Endodermal cell (in vitro differentiated cells): ENCODE measurements around the gene TBC1D24. TPM values are rescaled to one million over a fixed set of nuclear protein-coding genes. Genes with fewer than 3 reads are reported as not detected.
"Not testable (repeated sequence)": the region's sequence is repeated elsewhere in the genome, so short reads cannot be mapped to it uniquely, and the experiment has no call there.

Experiments used
- DNase-seq: peaks from one replicate; pipeline ENCODE4 v3.0.0-alpha.2; 2017
- H3K27ac ChIP-seq: 2 replicates; pipeline ENCODE4 v1.5.1; 2013; ENCODE audit warnings: mild to moderate bottlenecking, low read depth, low read length, moderate library complexity
- H3K27me3 ChIP-seq: 2 replicates; pipeline ENCODE4 v1.6.1; 2013; ENCODE audit warnings: mild to moderate bottlenecking, low read length, moderate library complexity; ENCODE audit not compliant: insufficient read depth, control insufficient read depth, poor library complexity, severe bottlenecking
- H3K36me3 ChIP-seq: 2 replicates; pipeline ENCODE4 v1.7.0; 2013; ENCODE audit warnings: mild to moderate bottlenecking, low read length, moderate library complexity; ENCODE audit not compliant: control insufficient read depth, insufficient read depth
- H3K4me1 ChIP-seq: one replicate; pipeline ENCODE4 v1.7.0; 2013; ENCODE audit warnings: low read length; ENCODE audit not compliant: control insufficient read depth, insufficient read depth
- H3K4me3 ChIP-seq: 2 replicates; pipeline ENCODE4 v1.5.1; 2013; ENCODE audit warnings: mild to moderate bottlenecking, low read length, moderate library complexity
- H3K9ac ChIP-seq: 2 replicates; pipeline ENCODE4 v1.6.1; 2013; ENCODE audit warnings: mild to moderate bottlenecking, low read length, moderate library complexity; ENCODE audit not compliant: poor library complexity, severe bottlenecking; ENCODE audit errors: extremely low read depth
- H3K9me3 ChIP-seq: 2 replicates; pipeline ENCODE4 v1.6.1; 2013; ENCODE audit warnings: mild to moderate bottlenecking, low read length, moderate library complexity; ENCODE audit not compliant: control insufficient read depth
- H3K27ac Mint-ChIP-seq: 2 replicates; pipeline ENCODE4 v1.8.0; 2020; ENCODE audit warnings: mixed read lengths
- H3K27me3 Mint-ChIP-seq: 2 replicates; pipeline ENCODE4 v1.8.0; 2021; ENCODE audit warnings: mild to moderate bottlenecking, mixed read lengths; ENCODE audit not compliant: insufficient read depth
- H3K36me3 Mint-ChIP-seq: 2 replicates; pipeline ENCODE4 v1.8.0; 2020; ENCODE audit warnings: low read depth, mixed read lengths
- H3K4me1 Mint-ChIP-seq: 2 replicates; pipeline ENCODE4 v1.8.0; 2020; ENCODE audit warnings: mixed read lengths
- H3K4me3 Mint-ChIP-seq: 2 replicates; pipeline ENCODE4 v1.8.0; 2020; ENCODE audit warnings: mild to moderate bottlenecking, moderate library complexity, mixed read lengths
- H3K9me3 Mint-ChIP-seq: 2 replicates; pipeline ENCODE4 v1.8.0; 2020; ENCODE audit warnings: mild to moderate bottlenecking, mixed read lengths
- WGBS, 2 experiments: methylation state at CpG; one replicate each; pipeline versions ENCODE4 v1.1.5 to v1.1.7; 2013; ENCODE audit warnings: missing lambda C conversion rate in 2 of 2, mixed read lengths in 1 of 2; ENCODE audit not compliant: insufficient coverage in 1 of 2, insufficient read length in 1 of 2; 5-methylcytosine and 5-hydroxymethylcytosine counted together
- total RNA-seq, 2 donors: library from RNA; stranded (reverse); fragmentation: NEBNext Ultra II Directional in 1 of 2; extraction: Animal tissue kit (Norgen Biotek cat#: 25700) in 1 of 2; gene quantifications; 2 replicates in 1 of 2; 3 replicates in 1 of 2; pipeline ENCODE4 v1.2.1, GENCODE V29; 2021
- TF ChIP-seq, protein P1 (sequence below): fragments of 200-600 bp; sonication (generic); conservative IDR thresholded peaks from 2 replicates; pipeline ENCODE4 v1.5.0; 2021; ENCODE audit warnings: antibody characterized with exemption, mild to moderate bottlenecking

The TBC1D24 gene
- total RNA-seq, 2 donors from 2014 or later: 15.7 to 19.4 TPM

DNA sequence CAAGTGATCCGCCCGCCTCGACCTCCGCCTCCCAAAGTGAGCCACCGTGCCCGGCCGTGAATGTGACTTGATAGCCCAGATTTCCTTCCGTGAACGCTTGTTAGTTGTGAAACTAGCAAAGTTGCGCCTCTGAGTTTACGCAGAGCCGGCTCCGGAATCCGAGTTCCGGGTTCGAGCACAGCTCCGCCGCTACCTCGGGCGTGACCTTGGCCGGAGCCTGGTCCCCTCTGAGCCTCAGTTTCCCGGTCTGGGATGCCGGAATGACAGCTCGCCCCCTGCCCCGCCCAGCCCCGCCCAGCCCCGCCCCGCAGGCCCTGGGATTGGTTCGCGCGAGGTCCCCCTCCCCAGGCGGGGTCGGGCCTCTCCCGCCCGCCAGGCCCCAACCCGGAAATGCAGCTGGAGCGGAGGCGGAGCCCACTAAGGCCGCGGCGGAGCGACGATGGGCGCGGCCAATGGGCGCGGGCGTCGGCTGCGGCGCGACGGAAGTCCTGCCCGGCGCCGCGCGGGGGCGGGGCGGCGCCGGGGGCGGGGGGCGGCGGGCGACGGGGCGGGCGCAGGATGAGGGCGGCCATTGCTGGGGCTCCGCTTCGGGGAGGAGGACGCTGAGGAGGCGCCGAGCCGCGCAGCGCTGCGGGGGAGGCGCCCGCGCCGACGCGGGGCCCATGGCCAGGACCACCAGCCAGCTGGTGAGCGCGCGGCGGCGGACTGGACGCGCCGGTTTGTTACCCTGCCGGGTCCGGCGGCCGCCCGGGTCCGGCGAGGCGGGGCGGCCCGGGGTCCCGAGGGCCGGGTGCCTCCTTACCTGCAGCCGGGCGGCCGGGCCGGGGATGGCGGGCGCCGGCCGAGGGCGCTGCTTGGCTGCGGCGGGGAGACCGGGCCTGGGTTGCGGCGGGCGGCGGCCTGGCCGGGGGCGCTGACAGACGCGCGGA is 62.8 kb downstream of the TBC1D24 start, which contains the start of gene PDPK1:
TSS of gene PDPK1 (plus strand) at position 571 of the 929 bp plus-strand sequence. CDS start at position 663, 92 bp downstream.
- no peaks in the 10 kb centered on the region for H3K9me3 Mint-ChIP-seq
- Histone ChIP-seq H3K27ac (no peak within 1 kb of the TSS), H3K4me1 (no peaks in the 10 kb centered on the region), H3K9me3 (no peaks in the 10 kb centered on the region), H3K9ac (peak within 1 kb of the TSS; percentile 25), H3K4me3 (peak within 1 kb of the TSS; percentile 82), H3K36me3 (peaks cover 8% of the 10 kb centered on the region), H3K27me3 (no peaks in the 10 kb centered on the region)
- TF ChIP-seq, protein P1, sequence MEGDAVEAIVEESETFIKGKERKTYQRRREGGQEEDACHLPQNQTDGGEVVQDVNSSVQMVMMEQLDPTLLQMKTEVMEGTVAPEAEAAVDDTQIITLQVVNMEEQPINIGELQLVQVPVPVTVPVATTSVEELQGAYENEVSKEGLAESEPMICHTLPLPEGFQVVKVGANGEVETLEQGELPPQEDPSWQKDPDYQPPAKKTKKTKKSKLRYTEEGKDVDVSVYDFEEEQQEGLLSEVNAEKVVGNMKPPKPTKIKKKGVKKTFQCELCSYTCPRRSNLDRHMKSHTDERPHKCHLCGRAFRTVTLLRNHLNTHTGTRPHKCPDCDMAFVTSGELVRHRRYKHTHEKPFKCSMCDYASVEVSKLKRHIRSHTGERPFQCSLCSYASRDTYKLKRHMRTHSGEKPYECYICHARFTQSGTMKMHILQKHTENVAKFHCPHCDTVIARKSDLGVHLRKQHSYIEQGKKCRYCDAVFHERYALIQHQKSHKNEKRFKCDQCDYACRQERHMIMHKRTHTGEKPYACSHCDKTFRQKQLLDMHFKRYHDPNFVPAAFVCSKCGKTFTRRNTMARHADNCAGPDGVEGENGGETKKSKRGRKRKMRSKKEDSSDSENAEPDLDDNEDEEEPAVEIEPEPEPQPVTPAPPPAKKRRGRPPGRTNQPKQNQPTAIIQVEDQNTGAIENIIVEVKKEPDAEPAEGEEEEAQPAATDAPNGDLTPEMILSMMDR: no peak
- 1 to 3% methylated on average over 35 to 121 of the region's 126 CpGs for WGBS, 2 experiments
- peak; percentile 97 for DNase-seq
- peaks cover 4% of the 10 kb centered on the region for H3K36me3 Mint-ChIP-seq
- H3K27me3 Mint-ChIP-seq: peaks cover 10% of the 10 kb centered on the region
- H3K4me1 Mint-ChIP-seq: peaks cover 4% of the 10 kb centered on the region
- peak within 1 kb of the TSS; percentile 76 for H3K27ac Mint-ChIP-seq
- H3K4me3 Mint-ChIP-seq: peak within 1 kb of the TSS; percentile 60

DNA sequence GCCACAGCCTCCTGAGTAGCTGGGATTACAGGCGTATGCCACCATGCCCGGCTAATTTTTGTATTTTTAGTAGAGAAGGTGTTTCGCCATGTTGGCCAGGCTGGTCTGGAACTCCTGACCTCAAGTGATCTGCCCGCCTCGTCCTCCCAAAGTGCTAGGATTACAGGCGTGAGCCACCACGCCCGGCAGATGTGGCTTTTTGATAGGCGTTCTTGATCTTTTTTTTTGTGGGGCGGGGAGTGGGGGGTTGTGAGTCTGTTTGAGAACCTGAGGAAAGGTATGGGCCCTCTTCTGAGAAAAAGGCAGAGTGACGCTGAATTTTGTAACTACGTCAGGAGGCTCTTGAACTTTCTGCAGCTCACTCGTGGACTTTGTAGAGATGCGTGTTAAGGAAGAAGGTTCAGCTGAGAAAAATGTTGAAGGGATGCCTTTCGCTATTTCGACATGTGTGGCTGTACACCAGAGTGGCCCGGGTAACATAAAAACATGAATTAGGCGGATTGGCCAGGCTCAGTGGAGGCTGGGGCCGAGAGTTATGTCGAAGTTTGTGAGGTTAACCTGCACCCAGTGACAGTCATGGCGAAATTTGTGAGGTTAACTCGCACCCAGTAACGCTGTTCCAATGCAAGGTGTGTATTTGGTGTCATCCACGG is 64.4 kb downstream of the TBC1D24 start:
- not testable (repeated sequence) for H3K4me1 ChIP-seq, H3K36me3 ChIP-seq, H3K27me3 ChIP-seq, H3K36me3 Mint-ChIP-seq, H3K9ac ChIP-seq, H3K27me3 Mint-ChIP-seq, H3K27ac ChIP-seq, H3K9me3 ChIP-seq, H3K9me3 Mint-ChIP-seq, H3K27ac Mint-ChIP-seq, H3K4me1 Mint-ChIP-seq
- peak; percentile 28 for DNase-seq
- H3K4me3 Mint-ChIP-seq: peak overlapping the region; percentile 55
- 92 to 94% methylated on average over 19 to 24 of the region's 24 CpGs for WGBS, 2 experiments
- peak overlapping the region; percentile 82 for H3K4me3 ChIP-seq

DNA sequence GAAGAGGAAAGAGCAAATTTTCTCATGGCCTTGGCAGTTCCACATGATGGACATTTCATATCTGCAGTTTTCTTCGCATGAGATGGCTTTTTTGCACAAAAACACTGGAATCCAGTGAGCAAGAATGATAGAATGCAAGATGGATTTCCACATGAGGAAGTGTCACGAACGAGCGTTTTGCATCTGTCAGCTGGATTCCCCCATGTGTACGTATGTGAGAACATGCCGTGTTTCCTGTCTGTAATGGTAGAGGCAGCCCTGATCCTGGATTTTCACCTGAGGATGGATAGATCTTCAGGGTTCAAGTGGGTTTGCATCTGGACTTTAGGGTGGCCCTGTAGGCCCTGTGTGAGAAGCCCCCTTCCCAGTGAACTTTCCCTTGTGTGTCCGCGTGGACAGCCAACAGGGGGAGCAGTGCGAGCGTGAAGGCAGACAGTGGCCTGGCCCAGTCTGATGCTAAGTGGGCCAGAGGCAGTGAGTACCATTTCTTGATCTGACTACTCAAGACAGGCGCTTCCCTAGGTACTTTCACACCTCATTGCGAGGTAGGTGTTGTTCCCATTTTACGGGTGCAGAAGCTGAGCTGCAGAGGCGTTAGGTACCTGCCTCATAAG is 65.0 kb downstream of the TBC1D24 start:
- H3K4me3 Mint-ChIP-seq, H3K27me3 ChIP-seq, H3K27ac ChIP-seq, H3K27ac Mint-ChIP-seq, H3K9me3 Mint-ChIP-seq, H3K36me3 Mint-ChIP-seq, H3K36me3 ChIP-seq, H3K27me3 Mint-ChIP-seq, H3K4me1 Mint-ChIP-seq, H3K9me3 ChIP-seq, H3K4me1 ChIP-seq, H3K9ac ChIP-seq, H3K4me3 ChIP-seq: not testable (repeated sequence)
- TF ChIP-seq, protein P1: peak; percentile 77
- 85 to 86% methylated on average over 12 to 14 of the region's 14 CpGs for WGBS, 2 experiments
- peak; percentile 82 for DNase-seq

DNA sequence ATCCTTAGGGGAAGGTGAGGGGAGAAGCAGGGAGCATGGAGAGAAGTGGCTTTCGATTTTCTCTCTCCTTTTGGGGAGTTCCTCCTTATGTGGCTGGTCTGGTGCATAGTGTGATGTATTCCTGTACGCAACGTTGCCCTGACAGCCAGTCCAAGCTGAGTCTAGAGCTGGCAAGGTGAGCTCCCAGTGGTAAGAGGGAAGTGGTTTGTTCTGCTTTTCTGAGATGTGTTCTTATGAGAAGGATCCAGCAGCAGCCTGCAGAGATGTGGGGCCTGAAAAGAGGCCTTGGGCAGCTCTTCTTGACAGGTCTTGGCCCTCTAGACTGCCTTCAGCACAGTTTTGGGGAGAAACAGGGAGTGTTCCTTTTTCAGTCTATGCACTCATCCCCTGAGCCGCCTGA is 66.0 kb downstream of the TBC1D24 start:
- not testable (repeated sequence) for H3K27ac ChIP-seq, H3K27me3 ChIP-seq, H3K4me1 Mint-ChIP-seq, H3K4me3 ChIP-seq, H3K9me3 ChIP-seq, H3K9me3 Mint-ChIP-seq, H3K4me3 Mint-ChIP-seq, H3K4me1 ChIP-seq, H3K27me3 Mint-ChIP-seq, H3K9ac ChIP-seq, H3K27ac Mint-ChIP-seq
- WGBS, 2 experiments: 92% methylated on average over 3 of the region's 4 CpGs; no CpG with 5 or more reads in 1 of the 2 experiments
- peaks cover 13% of the 10 kb centered on the region for H3K36me3 ChIP-seq
- DNase-seq: peak; percentile 21
- H3K36me3 Mint-ChIP-seq: peaks cover 12% of the 10 kb centered on the region

DNA sequence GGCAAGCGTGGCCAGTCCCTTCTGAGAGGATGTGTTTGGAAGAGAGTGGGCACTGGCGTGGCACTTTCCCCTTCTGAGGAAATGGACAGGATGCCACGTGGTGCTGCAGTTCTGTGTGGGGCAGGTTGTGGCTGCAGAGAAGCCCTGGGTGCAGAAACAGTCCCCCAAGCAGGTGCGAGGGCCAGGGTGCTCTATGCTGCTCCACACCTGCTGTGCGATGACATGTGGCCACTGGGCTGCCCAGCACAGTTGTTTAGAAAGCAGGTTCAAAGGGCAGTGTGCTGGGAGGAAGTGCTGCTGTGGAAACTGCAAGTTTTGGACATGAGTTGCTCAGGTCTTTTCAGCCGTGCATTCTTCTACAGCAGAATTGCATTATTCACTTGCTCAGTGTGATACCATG is 66.5 kb downstream of the TBC1D24 start:
- not testable (repeated sequence) for H3K9me3 ChIP-seq, H3K4me1 Mint-ChIP-seq, H3K27me3 ChIP-seq, H3K27ac ChIP-seq, H3K4me1 ChIP-seq, H3K9ac ChIP-seq, DNase-seq, H3K9me3 Mint-ChIP-seq, H3K4me3 Mint-ChIP-seq, H3K27ac Mint-ChIP-seq, H3K4me3 ChIP-seq, H3K27me3 Mint-ChIP-seq
- peaks cover 12% of the 10 kb centered on the region for H3K36me3 Mint-ChIP-seq
- WGBS, 2 experiments: 83 to 88% methylated on average over 1 to 5 of the region's 6 CpGs
- H3K36me3 ChIP-seq: peaks cover 13% of the 10 kb centered on the region
